CD4-positive, alpha-beta T cell treated with Interleukin-4 for 1 hour (primary cell): ENCODE results near the gene KIF21B.
"Not testable (repeated sequence)": the region's sequence is repeated elsewhere in the genome, so short reads cannot be mapped to it uniquely, and the experiment has no call there.

Experiments used
- DNase-seq, 2 donors: peaks; one replicate each; pipeline ENCODE4 v3.0.0-alpha.2; 2020 to 2022

The KIF21B gene

DNA sequence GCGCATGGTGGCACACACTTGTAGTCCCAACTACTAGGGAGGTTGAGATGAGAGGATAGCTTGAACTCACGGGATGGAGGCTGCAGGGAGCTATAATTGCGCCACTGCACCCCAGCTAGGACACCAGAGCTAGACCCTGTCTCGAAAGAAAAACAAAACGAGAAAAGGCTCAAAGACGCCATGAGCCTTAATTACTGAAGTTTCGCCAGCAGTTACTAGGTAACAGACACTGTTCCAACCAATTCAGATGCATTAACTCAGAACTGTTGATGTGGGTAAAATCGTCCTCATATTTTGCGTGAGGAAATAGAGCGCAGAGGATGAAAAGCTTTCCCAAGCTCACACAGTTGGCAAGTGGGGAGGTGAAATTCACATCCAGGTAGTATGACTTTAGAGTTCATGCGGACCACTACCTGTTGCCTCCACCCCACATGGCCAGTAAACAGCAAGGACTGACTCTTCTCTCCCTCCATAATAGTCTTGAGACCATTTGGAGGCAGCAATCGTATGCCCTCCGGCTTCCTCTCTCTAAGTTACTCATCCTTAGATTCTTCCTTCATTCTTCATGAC, 88.8 kb downstream of the KIF21B start:
- no peak for DNase-seq

GRCh38 chr1:200931776-200932175, 91.7 kb downstream of the KIF21B start:
- DNase-seq: no peak

DNA sequence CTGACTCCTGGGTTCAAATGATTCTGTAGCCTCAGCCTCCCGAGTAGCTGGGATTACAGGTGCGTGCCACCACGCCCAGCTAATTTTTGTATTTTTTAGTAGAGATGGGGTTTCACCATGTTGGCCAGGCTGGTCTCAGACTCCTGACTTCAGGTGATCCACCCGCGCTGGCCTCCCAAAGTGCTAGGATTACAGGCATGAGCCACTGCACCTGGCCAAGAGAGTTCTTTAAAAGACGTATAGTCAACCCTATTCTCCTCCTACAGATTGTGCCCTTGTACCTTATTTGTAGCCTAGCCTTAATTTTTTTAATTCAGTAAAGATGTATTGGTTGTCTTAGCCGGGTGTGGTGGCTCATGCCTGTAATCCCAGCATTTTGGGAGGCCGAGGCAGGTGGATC, 93.2 kb downstream of the KIF21B start:
- DNase-seq: not testable (repeated sequence)

DNA sequence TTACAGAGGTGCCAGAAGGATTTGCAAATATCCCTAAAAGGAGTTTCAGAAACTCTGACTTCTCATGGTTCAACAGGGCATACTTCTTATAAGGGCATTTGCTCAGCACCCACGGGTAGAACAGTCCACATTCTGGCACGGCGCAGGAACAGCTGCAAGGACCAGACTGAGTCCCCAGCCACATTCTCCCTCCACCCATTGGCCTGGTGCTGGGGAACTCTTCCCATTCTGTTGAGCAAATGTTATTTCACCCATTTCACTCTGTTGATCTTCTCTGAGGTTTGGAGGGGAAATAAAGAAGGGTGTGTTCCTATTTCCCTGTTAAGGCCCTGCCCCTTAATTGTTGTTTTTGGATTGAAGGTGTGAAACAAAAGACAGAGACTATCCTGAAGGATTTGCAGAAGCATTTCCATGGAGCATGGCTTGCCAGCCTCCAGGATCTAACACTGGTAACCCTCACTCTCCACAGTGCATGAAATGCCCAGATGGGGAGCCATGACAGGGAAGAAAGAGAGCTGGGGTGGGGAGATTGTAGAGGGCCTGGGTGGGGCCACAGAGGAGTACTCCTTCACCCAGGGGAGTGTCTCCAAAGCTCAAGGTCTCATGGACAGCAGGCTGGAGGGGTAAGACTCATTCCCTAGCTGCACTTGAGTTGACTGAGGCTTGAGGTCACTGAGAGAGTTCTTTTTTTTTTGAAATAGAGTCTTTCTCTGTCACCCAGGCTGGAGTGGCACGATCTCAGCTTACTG, 93.8 kb downstream of the KIF21B start:
- no peak for DNase-seq

GRCh38 chr1:200925831-200926230, 97.7 kb downstream of the KIF21B start:
- no peak for DNase-seq

GRCh38 chr1:200923601-200924000, 99.9 kb downstream of the KIF21B start:
- no peak for DNase-seq

DNA sequence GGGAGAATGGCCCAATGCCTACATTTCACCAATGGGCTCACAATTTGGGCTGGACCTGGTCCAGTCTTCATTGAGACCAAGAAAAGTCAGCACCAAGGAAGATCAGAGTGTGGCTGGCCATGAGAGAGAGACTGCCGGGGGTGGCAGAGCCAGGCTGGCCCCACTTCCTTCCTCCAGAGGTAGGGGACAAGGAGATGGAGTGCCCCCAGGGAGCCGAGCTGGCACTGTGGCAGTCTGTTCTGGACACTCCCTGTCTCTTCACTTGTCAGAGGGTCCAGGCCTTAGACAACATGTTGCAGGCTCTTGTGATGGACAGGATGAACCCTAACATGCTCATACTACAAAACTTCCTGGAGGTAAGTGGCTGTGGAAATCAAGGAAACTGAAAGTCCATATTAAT, 101.1 kb downstream of the KIF21B start:
- DNase-seq: no peak

GRCh38 chr1:200921571-200922110, 101.9 kb downstream of the KIF21B start:
- no peak for DNase-seq
